ENCODE results near the gene FAM169A. TPM values are rescaled to one million over a fixed set of nuclear protein-coding genes. Genes with fewer than 3 reads are reported as not detected.
A peak's percentile ranks its signal among the peaks of the same experiment; 100 is the strongest.
"Not testable (repeated sequence)": the region's sequence is repeated elsewhere in the genome, so short reads cannot be mapped to it uniquely, and the experiment has no call there.

Gene FAM169A
- total RNA-seq, 2 experiments from 2014 or later, result 3.8 to 5.6 TPM

- no peaks in the 10 kb centered on the region for H3K36me3 Mint-ChIP-seq (ENCODE audit: low read depth)
- no peak for DNase-seq
- no peaks in the 10 kb centered on the region for H3K4me1 Mint-ChIP-seq (ENCODE audit: low read depth)
- CTCF ChIA-PET, result no interaction called here
- H3K9me3 Mint-ChIP-seq (ENCODE audit: insufficient read depth), result no peaks in the 10 kb centered on the region
- no peak overlapping the region for H3K27ac Mint-ChIP-seq
- POLR2A ChIA-PET, result no interaction called here
- ATAC-seq, result no peak
- no peak overlapping the region for H3K4me3 Mint-ChIP-seq
- H3K27me3 Mint-ChIP-seq (ENCODE audit: low read depth), result peaks cover 7% of the 10 kb centered on the region
Observed at GRCh38 chr5:74889523-74890105, 23.4 kb upstream of the FAM169A start.

- no peak overlapping the region for H3K27ac Mint-ChIP-seq
- H3K4me3 Mint-ChIP-seq, result no peak overlapping the region
- ATAC-seq (no peak), DNase-seq (no peak)
- peaks cover 7% of the 10 kb centered on the region for H3K27me3 Mint-ChIP-seq (ENCODE audit: low read depth)
- ChIA-PET POLR2A (no interaction called here), CTCF (no interaction called here)
- no peaks in the 10 kb centered on the region for H3K36me3 Mint-ChIP-seq (ENCODE audit: low read depth)
- no peaks in the 10 kb centered on the region for H3K4me1 Mint-ChIP-seq (ENCODE audit: low read depth)
- H3K9me3 Mint-ChIP-seq (ENCODE audit: insufficient read depth), result no peaks in the 10 kb centered on the region
Observed at GRCh38 chr5:74888117-74888516, 21.9 kb upstream of the FAM169A start.

- no peak overlapping the region for H3K27ac Mint-ChIP-seq
- POLR2A ChIA-PET, result no interaction called here
- no peaks in the 10 kb centered on the region for H3K9me3 Mint-ChIP-seq (ENCODE audit: insufficient read depth)
- ATAC-seq (no peak), DNase-seq (no peak)
- CTCF ChIA-PET, result no interaction called here
- H3K27me3 Mint-ChIP-seq (ENCODE audit: low read depth), result peaks cover 7% of the 10 kb centered on the region
- H3K4me1 Mint-ChIP-seq (ENCODE audit: low read depth), result no peaks in the 10 kb centered on the region
- no peaks in the 10 kb centered on the region for H3K36me3 Mint-ChIP-seq (ENCODE audit: low read depth)
- H3K4me3 Mint-ChIP-seq, result no peak overlapping the region
Observed at GRCh38 chr5:74885170-74885569, 19.0 kb upstream of the FAM169A start.

GRCh38 chr5:74882379-74883134 is 16.4 kb upstream of the FAM169A start:
- ATAC-seq; POLR2A ChIA-PET; DNase-seq; CTCF ChIA-PET; H3K27ac Mint-ChIP-seq; H3K9me3 Mint-ChIP-seq (ENCODE audit: insufficient read depth); H3K36me3 Mint-ChIP-seq (ENCODE audit: low read depth); H3K27me3 Mint-ChIP-seq (ENCODE audit: low read depth); H3K4me1 Mint-ChIP-seq (ENCODE audit: low read depth); H3K4me3 Mint-ChIP-seq: not testable (repeated sequence)

GRCh38 chr5:74877624-74878304 is 11.6 kb upstream of the FAM169A start:
- no peak for DNase-seq
- ATAC-seq, result no peak
- Mint-ChIP-seq H3K4me3 (no peak overlapping the region), H3K27ac (no peak overlapping the region), H3K27me3 (ENCODE audit: low read depth) (peaks cover 4% of the 10 kb centered on the region), H3K9me3 (ENCODE audit: insufficient read depth) (no peaks in the 10 kb centered on the region), H3K36me3 (ENCODE audit: low read depth) (no peaks in the 10 kb centered on the region), H3K4me1 (ENCODE audit: low read depth) (no peaks in the 10 kb centered on the region)
- ChIA-PET POLR2A (no interaction called here), CTCF (no interaction called here)

GRCh38 chr5:74875994-74876791 is 10.0 kb upstream of the FAM169A start:
- Mint-ChIP-seq H3K4me3 (no peak overlapping the region), H3K36me3 (ENCODE audit: low read depth) (no peaks in the 10 kb centered on the region), H3K27ac (no peak overlapping the region), H3K9me3 (ENCODE audit: insufficient read depth) (no peaks in the 10 kb centered on the region), H3K27me3 (ENCODE audit: low read depth) (peaks cover 4% of the 10 kb centered on the region), H3K4me1 (ENCODE audit: low read depth) (no peaks in the 10 kb centered on the region)
- ChIA-PET POLR2A (interaction anchor here (0.5 kb wide), 1 partner anchor 162 kb away, joined by 3 read pairs; no protein-coding TSS in a partner anchor), CTCF (no interaction called here)
- ATAC-seq, result no peak
- DNase-seq, result no peak

GRCh38 chr5:74873525-74874249 is 7.5 kb upstream of the FAM169A start:
- Mint-ChIP-seq H3K4me1 (ENCODE audit: low read depth) (no peaks in the 10 kb centered on the region), H3K36me3 (ENCODE audit: low read depth) (no peaks in the 10 kb centered on the region), H3K27ac (no peak overlapping the region), H3K27me3 (ENCODE audit: low read depth) (peaks cover 14% of the 10 kb centered on the region), H3K9me3 (ENCODE audit: insufficient read depth) (no peaks in the 10 kb centered on the region), H3K4me3 (no peak overlapping the region)
- ChIA-PET POLR2A (no interaction called here), CTCF (no interaction called here)
- DNase-seq, result no peak
- no peak for ATAC-seq

GRCh38 chr5:74870299-74871067 is 4.3 kb upstream of the FAM169A start:
- ChIA-PET POLR2A (interaction anchor here (0.6 kb wide), 1 partner anchor 73 kb away, joined by 3 read pairs; no protein-coding TSS in a partner anchor), CTCF (interaction anchor here (1.0 kb wide), 1 partner anchor 19 kb away, joined by 3 read pairs; no protein-coding TSS in a partner anchor)
- Mint-ChIP-seq H3K36me3 (ENCODE audit: low read depth) (no peaks in the 10 kb centered on the region), H3K4me1 (ENCODE audit: low read depth) (peaks cover 6% of the 10 kb centered on the region), H3K4me3 (no peak overlapping the region), H3K9me3 (ENCODE audit: insufficient read depth) (no peaks in the 10 kb centered on the region), H3K27me3 (ENCODE audit: low read depth) (peaks cover 17% of the 10 kb centered on the region), H3K27ac (no peak overlapping the region)
- DNase-seq (no peak), ATAC-seq (no peak)

- CTCF ChIA-PET, result not testable (repeated sequence)
Observed at GRCh38 chr5:74869414-74869813, 3.2 kb upstream of the FAM169A start.

GRCh38 chr5:74866596-74867162 is 492 bp upstream of the FAM169A start:
- peaks cover 14% of the 10 kb centered on the region for H3K27me3 Mint-ChIP-seq (ENCODE audit: low read depth)
- peak overlapping the region; percentile 83 for H3K27ac Mint-ChIP-seq
- CTCF ChIA-PET, result no interaction called here
- DNase-seq (no peak), ATAC-seq (peak; percentile 10)
- peaks cover 18% of the 10 kb centered on the region for H3K4me1 Mint-ChIP-seq (ENCODE audit: low read depth)
- no peaks in the 10 kb centered on the region for H3K9me3 Mint-ChIP-seq (ENCODE audit: insufficient read depth)
- H3K4me3 Mint-ChIP-seq, result peak overlapping the region; percentile 77
- POLR2A ChIA-PET, result interaction anchor here (0.8 kb wide), 1 partner anchor 99 kb away, joined by 3 read pairs; no protein-coding TSS in a partner anchor
- H3K36me3 Mint-ChIP-seq (ENCODE audit: low read depth), result peaks cover 3% of the 10 kb centered on the region

More at GRCh38 chr5:74869414-74869813, 3.2 kb upstream of the FAM169A start:
- Mint-ChIP-seq H3K27me3 (ENCODE audit: low read depth) (peaks cover 17% of the 10 kb centered on the region), H3K4me1 (ENCODE audit: low read depth) (peaks cover 17% of the 10 kb centered on the region)
- ATAC-seq; H3K9me3 Mint-ChIP-seq (ENCODE audit: insufficient read depth); H3K27ac Mint-ChIP-seq; POLR2A ChIA-PET; H3K4me3 Mint-ChIP-seq; DNase-seq; H3K36me3 Mint-ChIP-seq (ENCODE audit: low read depth): not testable (repeated sequence)

All from activated CD8-positive, alpha-beta T cell treated with anti-CD3 and anti-CD28 coated beads, Interleukin-2, amount 10 ng/mL, durations not matched to agents 7 days and 5 days (primary cell).